Stimulated activated CD8-positive, alpha-beta memory T cell treated with anti-CD3 and anti-CD28 coated beads, Interleukin-7, amount 100 ng/mL, for 1 hour (primary cell): Measurements from ENCODE around the gene FAHD2A.
"Not testable (repeated sequence)": the region's sequence is repeated elsewhere in the genome, so short reads cannot be mapped to it uniquely, and the experiment has no call there.

Source experiments
- DNase-seq, 2 donors: peaks; one replicate each; pipeline ENCODE4 v3.0.0-alpha.2; 2020; ENCODE audit warnings: low read depth in 2 of 2

Gene FAHD2A

GRCh38 chr2:95390272-95390880, 12.1 kb upstream of the FAHD2A start:
- no peak for DNase-seq

- no peak for DNase-seq
These were observed 11.6 kb upstream of the FAHD2A start for GRCh38 chr2:95390881-95391321.

GRCh38 chr2:95391641-95392310, 10.7 kb upstream of the FAHD2A start:
- DNase-seq, result no peak

GRCh38 chr2:95392320-95392719, 10.2 kb upstream of the FAHD2A start:
- no peak for DNase-seq

GRCh38 chr2:95392730-95393455, 9.6 kb upstream of the FAHD2A start:
- DNase-seq, result no peak

GRCh38 chr2:95393901-95394300, 8.6 kb upstream of the FAHD2A start:
- no peak for DNase-seq

- DNase-seq, result no peak
These were observed 3.4 kb upstream of the FAHD2A start for GRCh38 chr2:95399061-95399460.

- DNase-seq, result no peak
These were observed 1.0 kb upstream of the FAHD2A start for GRCh38 chr2:95401480-95401879.

GRCh38 chr2:95402004-95402369, 521 bp upstream of the FAHD2A start:
- not testable (repeated sequence) for DNase-seq

GRCh38 chr2:95403204-95403721, 755 bp downstream of the FAHD2A start:
- peak in 1 of 2 donors; percentile 1 for DNase-seq

- not testable (repeated sequence) for DNase-seq
These were observed 1.3 kb downstream of the FAHD2A start for GRCh38 chr2:95403824-95404223.

- DNase-seq, result not testable (repeated sequence)
These were observed 2.2 kb downstream of the FAHD2A start for GRCh38 chr2:95404676-95405075.

- DNase-seq, result not testable (repeated sequence)
These were observed 8.7 kb downstream of the FAHD2A start for GRCh38 chr2:95411239-95411638.

GRCh38 chr2:95414015-95414594, 11.6 kb downstream of the FAHD2A start:
- peak; percentile 13 to 54 for DNase-seq

- DNase-seq, result not testable (repeated sequence)
These were observed 12.6 kb downstream of the FAHD2A start for GRCh38 chr2:95415138-95415537.

GRCh38 chr2:95415561-95415960, 13.1 kb downstream of the FAHD2A start:
- DNase-seq, result not testable (repeated sequence)

GRCh38 chr2:95427196-95427867, 24.8 kb downstream of the FAHD2A start:
- DNase-seq, result not testable (repeated sequence)

GRCh38 chr2:95429748-95430467, 27.4 kb downstream of the FAHD2A start:
- not testable (repeated sequence) for DNase-seq

- DNase-seq, result not testable (repeated sequence)
These were observed 30.9 kb downstream of the FAHD2A start for GRCh38 chr2:95433373-95433772.

- not testable (repeated sequence) for DNase-seq
These were observed 31.5 kb downstream of the FAHD2A start for GRCh38 chr2:95433973-95434372.
